OCI-LY1 (cell line): ENCODE results near the gene CDX2.
"Not testable (repeated sequence)": the region's sequence is repeated elsewhere in the genome, so short reads cannot be mapped to it uniquely, and the experiment has no call there.

Experiments used
- H2AFZ ChIP-seq: fragments of 200-600 bp; sonication (generic), shearing (Covaris generic); 2 replicates; pipeline ENCODE4 v1.6.0; 2014; ENCODE audit warnings: antibody characterized with exemption, mild to moderate bottlenecking, low read length
- H3F3A ChIP-seq: fragments of 200-600 bp; sonication (generic), shearing (Covaris generic); 2 replicates; pipeline ENCODE4 v1.6.0; 2014; ENCODE audit warnings: mild to moderate bottlenecking, antibody characterized with exemption, low read length, moderate library complexity; ENCODE audit not compliant: insufficient read depth
- H3K27ac ChIP-seq: fragments of 200-600 bp; sonication (generic); 2 replicates; pipeline ENCODE4 v1.5.1; 2014; ENCODE audit warnings: low read length, mixed run types, mild to moderate bottlenecking, low read depth; ENCODE audit not compliant: poor library complexity, severe bottlenecking
- H3K27me3 ChIP-seq: fragments of 200-600 bp; sonication (generic); 2 replicates; pipeline ENCODE4 v1.6.0; 2014; ENCODE audit warnings: antibody characterized with exemption, mild to moderate bottlenecking, low read length, moderate library complexity; ENCODE audit not compliant: insufficient read depth
- H3K36me3 ChIP-seq: fragments of 200-600 bp; sonication (generic); 2 replicates; pipeline ENCODE4 v1.6.1; 2014; ENCODE audit warnings: mild to moderate bottlenecking, antibody characterized with exemption, low read length, moderate library complexity, mixed read lengths; ENCODE audit not compliant: insufficient read depth
- H3K4me1 ChIP-seq: fragments of 200-600 bp; sonication (generic); 2 replicates; pipeline ENCODE4 v1.5.1; 2014; ENCODE audit warnings: mild to moderate bottlenecking, low read length, moderate library complexity; ENCODE audit not compliant: insufficient read depth, severe bottlenecking
- H3K4me2 ChIP-seq: fragments of 200-600 bp; sonication (generic), shearing (Covaris generic); 2 replicates; pipeline ENCODE4 v1.6.1; 2014; ENCODE audit warnings: low read length
- H3K4me3 ChIP-seq: fragments of 200-600 bp; sonication (generic); 2 replicates; pipeline ENCODE4 v1.5.1; 2014; ENCODE audit warnings: low read length, low read depth, mild to moderate bottlenecking, mixed read lengths; ENCODE audit not compliant: poor library complexity, severe bottlenecking
- H3K79me2 ChIP-seq: fragments of 200-600 bp; shearing (Covaris generic); 2 replicates; pipeline ENCODE4 v1.6.1; 2016; ENCODE audit warnings: mixed run types, low read length, mixed read lengths; ENCODE audit not compliant: insufficient read depth
- H3K9ac ChIP-seq: fragments of 200-600 bp; sonication (generic), shearing (Covaris generic); 2 replicates; pipeline ENCODE4 v1.6.1; 2014; ENCODE audit warnings: mild to moderate bottlenecking, low read length, mixed read lengths
- H3K9me2 ChIP-seq: fragments of 200-600 bp; sonication (generic), shearing (Covaris generic); 2 replicates; pipeline ENCODE4 v1.6.1; 2014; ENCODE audit warnings: low read depth, mild to moderate bottlenecking, low read length, mixed read lengths
- H3K9me3 ChIP-seq: fragments of 200-600 bp; shearing (Covaris generic); 2 replicates; pipeline ENCODE4 v1.6.1; 2014; ENCODE audit warnings: low read length, mixed read lengths
- H4K20me1 ChIP-seq: fragments of 200-600 bp; sonication (generic), shearing (Covaris generic); 2 replicates; pipeline ENCODE4 v1.6.0; 2016; ENCODE audit warnings: mild to moderate bottlenecking, low read length; ENCODE audit not compliant: insufficient read depth
- CTCF ChIP-seq: fragments of 200-600 bp; sonication (generic), shearing (Covaris generic); IDR thresholded peaks from 2 replicates; pipeline ENCODE4 v1.5.1; 2017; ENCODE audit warnings: mild to moderate bottlenecking, antibody characterized with exemption, low read length, moderate library complexity, mixed read lengths
- EZH2 ChIP-seq: fragments of 200-600 bp; sonication (generic), shearing (Covaris generic); IDR thresholded peaks from 2 replicates; pipeline ENCODE4 v1.8.0; 2017; ENCODE audit warnings: borderline replicate concordance, mixed run types, mild to moderate bottlenecking, antibody characterized with exemption, low read length, moderate library complexity, mixed read lengths

The CDX2 gene

GRCh38 chr13:27965740-27966640 is 3.1 kb downstream of the CDX2 start:
- TF ChIP-seq CTCF, result no peak
- no peak for TF ChIP-seq EZH2
- no peaks in the 10 kb centered on the region for H3K79me2 ChIP-seq
- H3F3A ChIP-seq, result no peaks in the 10 kb centered on the region
- H3K9me2 ChIP-seq, result no peaks in the 10 kb centered on the region
- H3K9me3 ChIP-seq, result no peaks in the 10 kb centered on the region
- H3K27ac ChIP-seq, result no peak overlapping the region
- H3K4me2 ChIP-seq, result no peak overlapping the region
- H3K27me3 ChIP-seq, result no peaks in the 10 kb centered on the region
- H3K9ac ChIP-seq, result no peak overlapping the region
- H3K4me3 ChIP-seq, result no peak overlapping the region
- no peaks in the 10 kb centered on the region for H3K36me3 ChIP-seq
- no peaks in the 10 kb centered on the region for H4K20me1 ChIP-seq
- no peaks in the 10 kb centered on the region for H3K4me1 ChIP-seq
- H2AFZ ChIP-seq, result no peak overlapping the region

GRCh38 chr13:27965343-27965739 is 3.8 kb downstream of the CDX2 start:
- H3K4me2 ChIP-seq, result no peak overlapping the region
- H3K9me2 ChIP-seq, result no peaks in the 10 kb centered on the region
- no peak overlapping the region for H3K27ac ChIP-seq
- no peak overlapping the region for H3K4me3 ChIP-seq
- no peaks in the 10 kb centered on the region for H3K79me2 ChIP-seq
- no peaks in the 10 kb centered on the region for H3K27me3 ChIP-seq
- no peaks in the 10 kb centered on the region for H3K36me3 ChIP-seq
- no peak overlapping the region for H2AFZ ChIP-seq
- no peaks in the 10 kb centered on the region for H4K20me1 ChIP-seq
- H3F3A ChIP-seq, result no peaks in the 10 kb centered on the region
- H3K9ac ChIP-seq, result no peak overlapping the region
- H3K9me3 ChIP-seq, result no peaks in the 10 kb centered on the region
- H3K4me1 ChIP-seq, result no peaks in the 10 kb centered on the region
- TF ChIP-seq EZH2 (no peak), CTCF (no peak)

- no peak overlapping the region for H3K4me3 ChIP-seq
- H3K36me3 ChIP-seq, result no peaks in the 10 kb centered on the region
- no peak overlapping the region for H2AFZ ChIP-seq
- H3K79me2 ChIP-seq, result no peaks in the 10 kb centered on the region
- H3K27ac ChIP-seq, result no peak overlapping the region
- H3K4me2 ChIP-seq, result no peak overlapping the region
- TF ChIP-seq EZH2, result no peak
- TF ChIP-seq CTCF, result no peak
- H3K4me1 ChIP-seq, result no peaks in the 10 kb centered on the region
- no peak overlapping the region for H3K9ac ChIP-seq
- no peaks in the 10 kb centered on the region for H3F3A ChIP-seq
- H4K20me1 ChIP-seq, result no peaks in the 10 kb centered on the region
- no peaks in the 10 kb centered on the region for H3K9me2 ChIP-seq
- no peaks in the 10 kb centered on the region for H3K27me3 ChIP-seq
- H3K9me3 ChIP-seq, result no peaks in the 10 kb centered on the region
Observed at GRCh38 chr13:27964741-27965323, 4.3 kb downstream of the CDX2 start.

- not testable (repeated sequence) for H3K9me3 ChIP-seq, H3K27ac ChIP-seq, H3F3A ChIP-seq, H3K4me2 ChIP-seq, H3K9me2 ChIP-seq, H2AFZ ChIP-seq, H3K4me1 ChIP-seq, H3K79me2 ChIP-seq, H4K20me1 ChIP-seq, H3K27me3 ChIP-seq, H3K36me3 ChIP-seq, H3K9ac ChIP-seq, H3K4me3 ChIP-seq
Observed at GRCh38 chr13:27964206-27964605, 4.9 kb downstream of the CDX2 start.
